ENCODE results near the gene SGK1.
"Not testable (repeated sequence)": the region's sequence is repeated elsewhere in the genome, so short reads cannot be mapped to it uniquely, and the experiment has no call there.

SGK1 gene

DNA sequence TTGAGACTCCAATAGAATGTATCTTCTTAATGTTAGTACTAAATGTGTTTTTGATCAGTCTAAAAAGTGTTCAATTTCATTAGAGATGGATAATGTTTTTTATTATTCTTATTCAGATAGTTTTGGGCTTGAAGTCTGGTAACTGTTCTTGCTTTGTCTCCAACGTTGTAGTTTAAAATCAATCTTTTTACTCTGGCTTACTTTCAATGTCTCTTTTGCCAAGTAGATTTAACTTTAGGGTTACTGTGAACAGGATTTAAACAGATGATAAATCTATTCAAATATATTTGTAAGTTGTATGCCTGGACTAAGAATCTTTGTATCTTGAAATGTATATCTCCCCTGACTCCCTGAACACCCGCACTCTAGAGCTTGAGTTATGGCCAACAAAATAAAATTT lies 51.1 kb downstream of the SGK1 start:
- DNase-seq (ENCODE audit: insufficient read length, low spot score) (no peak), FAIRE-seq (no peak)
- no peak for TF ChIP-seq CTCF (IDR thresholded peaks at IDR 0.05; ENCODE audit: insufficient read depth, missing control alignments)

GRCh38 chr6:134261766-134262165 lies 56.1 kb downstream of the SGK1 start:
- TF ChIP-seq CTCF (IDR thresholded peaks at IDR 0.05; ENCODE audit: insufficient read depth, missing control alignments), result no peak
- DNase-seq (ENCODE audit: insufficient read length, low spot score) (no peak), FAIRE-seq (no peak)

DNA sequence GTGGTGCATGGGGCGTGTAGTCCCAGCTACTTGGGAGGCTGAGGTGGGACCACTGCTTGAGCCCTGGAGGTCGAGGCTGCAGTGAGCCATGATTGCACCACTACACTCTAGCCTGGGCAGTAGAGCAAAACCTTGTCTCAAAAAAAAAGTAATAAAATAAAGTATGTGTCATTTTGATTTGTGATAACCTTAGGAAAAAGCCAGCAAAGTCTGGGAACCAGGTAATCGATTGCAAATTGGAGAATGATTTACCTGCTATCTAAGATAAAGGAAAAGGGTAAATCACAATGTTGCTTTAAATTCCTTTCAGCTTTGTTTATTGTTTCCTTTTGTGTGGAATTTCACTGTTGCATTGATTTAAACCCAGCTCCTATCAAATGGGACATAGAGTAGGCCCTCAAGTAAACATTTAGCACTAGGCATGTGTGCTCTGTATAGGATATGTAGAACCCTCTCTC lies 59.0 kb downstream of the SGK1 start:
- no peak for TF ChIP-seq CTCF (IDR thresholded peaks at IDR 0.05; ENCODE audit: insufficient read depth, missing control alignments)
- FAIRE-seq, result no peak
- no peak for DNase-seq (ENCODE audit: insufficient read length, low spot score)

DNA sequence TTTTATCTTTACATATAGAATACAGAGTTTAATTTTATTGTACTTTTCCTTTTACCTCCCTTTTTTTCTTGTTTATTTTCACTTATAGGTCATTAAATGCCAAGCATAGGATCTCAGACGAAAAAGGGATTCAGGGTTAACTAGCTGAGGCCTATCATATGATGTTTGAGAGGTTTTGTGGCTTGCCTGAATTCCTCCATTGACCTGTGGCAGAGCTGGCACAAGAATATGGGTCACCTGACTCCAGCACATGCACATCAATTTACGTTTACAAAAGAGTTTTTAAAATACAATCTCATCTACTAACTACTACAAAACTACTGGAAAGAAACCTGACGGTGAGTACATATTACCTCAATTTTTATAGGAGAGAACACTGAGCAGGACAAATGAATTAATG lies 60.4 kb downstream of the SGK1 start:
- DNase-seq (ENCODE audit: insufficient read length, low spot score), result no peak
- FAIRE-seq, result no peak
- TF ChIP-seq CTCF (IDR thresholded peaks at IDR 0.05; ENCODE audit: insufficient read depth, missing control alignments), result no peak

- no peak for TF ChIP-seq CTCF (IDR thresholded peaks at IDR 0.05; ENCODE audit: insufficient read depth, missing control alignments)
- FAIRE-seq, result no peak
- DNase-seq (ENCODE audit: insufficient read length, low spot score), result no peak
These were observed 61.0 kb downstream of the SGK1 start for GRCh38 chr6:134256862-134257261.

- not testable (repeated sequence) for FAIRE-seq; DNase-seq (ENCODE audit: insufficient read length, low spot score)
These were observed 62.6 kb downstream of the SGK1 start for GRCh38 chr6:134255280-134255679.

DNA sequence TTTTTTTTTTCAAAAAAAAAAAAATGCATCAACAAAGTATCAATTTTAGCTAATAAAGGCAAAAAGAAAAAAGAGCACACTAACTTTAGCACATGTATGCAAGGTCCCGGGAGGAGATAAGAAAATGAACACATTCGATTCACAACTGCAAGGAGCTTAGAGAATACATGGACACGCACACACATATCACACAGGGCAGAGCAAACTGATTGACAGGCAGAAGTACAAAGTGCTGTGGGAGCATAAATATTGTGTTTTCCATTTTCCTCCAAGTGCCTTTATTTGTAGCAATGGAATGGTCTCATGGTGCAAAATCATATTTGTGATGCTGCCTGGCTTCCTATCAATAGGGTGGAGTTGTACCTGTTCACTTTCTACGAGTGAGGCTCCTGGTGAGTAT lies 63.8 kb downstream of the SGK1 start:
- no peak for FAIRE-seq
- no peak for TF ChIP-seq CTCF (IDR thresholded peaks at IDR 0.05; ENCODE audit: insufficient read depth, missing control alignments)

DNA sequence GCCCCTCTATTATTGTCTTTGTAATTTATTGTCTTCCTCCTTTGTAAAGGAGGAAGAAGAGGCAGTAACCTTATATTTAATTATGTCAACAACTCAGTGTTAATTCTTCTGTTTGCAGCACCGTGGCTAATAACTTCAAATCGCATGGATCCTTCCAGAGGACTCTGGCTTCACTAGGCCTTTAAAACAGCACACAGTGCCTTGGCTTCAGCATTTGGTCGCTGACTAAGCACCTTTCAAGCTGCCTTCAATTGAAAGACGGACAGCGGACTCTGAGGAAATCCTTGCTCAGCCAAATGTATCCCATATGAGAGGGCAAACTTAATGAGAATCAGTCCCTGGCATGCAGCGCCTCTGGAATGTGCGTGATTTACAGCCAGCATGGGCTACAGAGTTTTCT lies 64.2 kb downstream of the SGK1 start:
- FAIRE-seq, result no peak
- TF ChIP-seq CTCF (IDR thresholded peaks at IDR 0.05; ENCODE audit: insufficient read depth, missing control alignments), result no peak
- no peak for DNase-seq (ENCODE audit: insufficient read length, low spot score)

More for the DNA sequence above, 63.8 kb downstream of the SGK1 start:
- DNase-seq (ENCODE audit: insufficient read length, low spot score), result no peak
